Skeletal muscle cell (primary cell): ENCODE data around the gene CPM.

Source experiments
- DNase-seq: peaks from one replicate; pipeline ENCODE4 v3.0.0-alpha.2; 2010; ENCODE audit warnings: low read depth
- H3K4me3 ChIP-seq: 2 replicates; pipeline ENCODE4 v1.5.1; 2011; ENCODE audit warnings: low read depth, mild to moderate bottlenecking, control low read depth, low read length, moderate library complexity

CPM gene

GRCh38 chr12:68958322-68958721 lies 25.4 kb upstream of the CPM start:
- no peak overlapping the region for H3K4me3 ChIP-seq
- DNase-seq, result no peak

DNA sequence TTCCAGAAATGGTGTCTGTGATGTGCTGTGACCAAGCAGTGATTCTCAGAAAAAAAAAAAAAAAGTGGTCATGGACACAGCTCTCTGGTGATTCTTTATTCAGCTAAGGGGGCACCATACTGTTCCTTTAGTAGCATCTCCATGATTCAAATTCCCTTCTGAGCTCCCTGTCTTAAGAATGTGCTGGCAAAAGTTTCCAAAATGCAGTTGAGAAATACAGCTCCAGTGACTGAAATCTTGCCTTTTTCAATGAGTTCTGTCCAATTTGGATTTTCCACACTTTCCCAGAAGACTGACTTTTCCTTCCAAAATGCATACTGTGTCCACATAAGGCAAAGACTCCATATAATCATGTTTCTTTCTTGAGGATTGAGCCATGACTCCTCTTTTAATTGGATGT lies 24.3 kb upstream of the CPM start:
- H3K4me3 ChIP-seq, result no peak overlapping the region
- DNase-seq, result no peak

DNA sequence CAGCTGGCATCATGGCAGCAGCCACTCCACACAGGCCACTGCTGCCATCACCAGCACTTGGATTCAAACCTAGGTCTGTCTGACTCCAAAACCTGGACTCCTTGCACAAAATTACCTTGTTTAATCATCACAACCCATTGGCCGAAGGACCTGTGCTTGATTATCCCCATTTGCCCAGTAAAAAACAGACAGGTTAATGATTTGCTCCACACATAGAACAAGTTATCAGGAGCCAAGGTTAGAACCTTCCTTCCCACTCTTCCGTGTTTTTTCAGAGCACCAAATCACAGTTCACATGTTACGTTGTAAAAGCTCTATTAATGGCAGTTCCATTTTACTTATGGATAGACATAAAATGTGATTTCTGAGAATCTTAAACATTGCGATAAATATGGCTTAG lies 23.5 kb upstream of the CPM start:
- DNase-seq, result no peak
- H3K4me3 ChIP-seq, result no peak overlapping the region

GRCh38 chr12:68954811-68955210 lies 21.8 kb upstream of the CPM start:
- no peak for DNase-seq
- H3K4me3 ChIP-seq, result no peak overlapping the region

DNA sequence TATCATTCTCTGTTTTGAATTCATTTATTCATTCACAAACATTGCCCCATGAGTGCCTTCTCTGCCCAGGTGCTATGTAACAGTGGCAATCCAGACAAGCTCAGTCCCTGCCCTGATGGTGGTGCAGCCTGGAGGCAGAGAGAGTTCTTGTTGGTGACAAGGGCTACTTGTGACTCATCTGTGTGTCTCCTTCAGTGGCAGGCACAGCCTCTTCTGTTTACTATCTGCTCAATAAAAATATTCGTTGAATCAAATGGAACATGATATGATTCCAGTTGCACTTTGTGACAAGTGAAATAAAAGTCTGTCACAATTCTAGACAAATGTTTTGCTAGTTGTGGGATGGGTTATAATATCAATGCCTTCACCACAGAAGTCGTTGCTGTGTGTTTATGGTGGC lies 20.6 kb upstream of the CPM start:
- H3K4me3 ChIP-seq, result no peak overlapping the region
- DNase-seq, result no peak

- no peak for DNase-seq
- H3K4me3 ChIP-seq, result no peak overlapping the region
These were observed 18.7 kb upstream of the CPM start for GRCh38 chr12:68951652-68952051.

- no peak overlapping the region for H3K4me3 ChIP-seq
- DNase-seq, result no peak
These were observed 17.5 kb upstream of the CPM start for GRCh38 chr12:68950511-68950910.

DNA sequence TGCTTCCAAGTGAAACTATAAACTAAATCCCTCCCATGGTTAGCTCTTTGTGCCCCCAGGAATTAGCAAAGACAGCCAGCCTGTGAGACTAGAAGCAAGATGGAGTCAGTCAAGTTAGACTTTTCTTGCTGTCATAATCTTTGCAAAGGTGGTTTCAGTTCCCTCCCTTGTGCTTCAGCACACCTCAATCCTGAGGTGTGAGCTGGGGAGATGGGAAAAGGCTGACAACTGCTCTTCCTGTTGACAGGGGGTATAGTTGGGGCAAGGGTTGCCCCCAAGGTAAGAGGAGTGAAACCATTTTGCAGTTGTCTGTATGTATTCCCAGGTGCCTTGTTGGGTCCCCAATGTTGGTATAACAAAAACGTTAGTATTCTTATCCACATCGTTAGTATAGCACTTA lies 12.3 kb upstream of the CPM start:
- no peak overlapping the region for H3K4me3 ChIP-seq
- DNase-seq, result no peak

- DNase-seq, result no peak
- no peak overlapping the region for H3K4me3 ChIP-seq
These were observed 11.5 kb upstream of the CPM start for GRCh38 chr12:68944296-68945076.

DNA sequence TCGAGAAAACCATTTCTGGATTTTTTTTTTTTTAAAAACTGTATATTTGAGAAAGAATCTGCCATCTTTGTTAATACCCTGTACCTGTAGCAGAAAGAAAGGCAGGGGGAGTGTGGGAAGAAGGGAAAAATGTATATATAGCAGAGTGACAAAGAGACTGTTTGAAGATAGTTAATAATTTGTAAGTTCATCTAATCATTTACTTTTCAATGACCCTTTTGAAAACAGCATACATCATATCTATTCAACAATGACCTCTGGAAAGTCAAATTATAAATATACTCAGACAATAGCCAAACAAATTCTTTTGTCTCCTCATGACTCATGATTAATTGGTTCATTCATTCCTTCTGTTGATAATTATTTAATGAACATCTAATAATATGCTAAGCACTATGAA lies 10.9 kb upstream of the CPM start:
- no peak overlapping the region for H3K4me3 ChIP-seq
- no peak for DNase-seq

- DNase-seq, result no peak
- no peak overlapping the region for H3K4me3 ChIP-seq
These were observed 7.8 kb upstream of the CPM start for GRCh38 chr12:68940731-68941130.

DNA sequence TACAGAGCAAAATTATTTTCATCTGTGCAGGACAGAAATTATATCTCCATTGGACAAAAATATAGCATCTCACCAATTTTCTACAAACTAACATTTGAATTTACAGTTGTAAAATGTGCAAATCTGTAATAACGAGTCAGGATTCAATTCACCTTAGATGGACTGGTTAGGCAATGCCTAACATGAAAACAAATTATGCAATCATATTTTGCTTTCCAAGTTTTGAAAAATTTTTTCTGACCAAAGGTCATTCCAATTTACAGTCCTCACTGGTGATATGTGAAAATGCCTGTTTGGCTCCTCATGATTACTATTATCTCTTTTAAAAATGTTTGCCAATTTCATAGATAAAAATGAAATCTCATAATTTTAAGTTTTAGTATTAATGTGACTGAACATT lies 6.5 kb upstream of the CPM start:
- no peak overlapping the region for H3K4me3 ChIP-seq
- DNase-seq, result no peak

- no peak overlapping the region for H3K4me3 ChIP-seq
- DNase-seq, result no peak
These were observed 1.4 kb upstream of the CPM start for GRCh38 chr12:68934392-68934791.

DNA sequence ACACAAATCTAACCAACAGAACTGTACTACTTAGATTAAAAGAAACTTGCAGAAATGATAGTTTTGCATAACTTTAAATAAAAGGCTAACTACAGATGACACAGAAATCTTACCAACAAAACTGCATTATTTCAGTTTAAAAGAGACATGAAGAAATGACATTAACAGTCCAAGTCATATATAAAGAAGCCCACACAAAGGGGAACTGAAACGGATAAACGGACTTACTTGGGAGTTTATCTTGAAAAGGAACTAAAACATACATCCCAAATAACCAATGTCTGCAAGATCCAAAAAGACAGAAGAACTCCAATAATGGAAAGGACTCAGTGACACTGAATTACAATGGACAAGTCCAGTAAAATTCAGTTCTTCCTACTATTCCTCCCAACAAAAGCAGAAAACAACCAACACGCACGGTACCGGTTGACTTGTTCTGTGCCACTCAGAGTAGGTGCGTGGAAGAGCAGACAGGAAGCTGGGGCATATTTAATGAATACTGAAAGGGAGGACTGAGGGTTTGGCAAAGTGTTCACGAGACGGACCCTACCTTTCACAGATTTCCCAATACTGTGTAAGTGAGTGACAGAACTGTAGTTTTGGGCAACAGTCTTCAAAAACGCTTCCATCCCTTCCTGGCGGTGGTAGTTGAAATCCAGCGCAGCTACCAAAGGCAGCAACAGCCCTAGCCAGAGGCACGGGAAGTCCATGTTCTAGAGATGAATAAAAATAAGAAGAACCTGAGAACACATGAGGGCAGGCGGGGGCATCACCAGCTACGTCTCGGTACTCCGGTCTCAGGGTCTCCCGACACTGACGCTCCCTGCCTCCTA lies 627 bp downstream of the CPM start:
- H3K4me3 ChIP-seq, result peak overlapping the region; percentile 67
- no peak for DNase-seq

- no peak for DNase-seq
- no peak overlapping the region for H3K4me3 ChIP-seq
These were observed 2.8 kb downstream of the CPM start for GRCh38 chr12:68930178-68930577.

DNA sequence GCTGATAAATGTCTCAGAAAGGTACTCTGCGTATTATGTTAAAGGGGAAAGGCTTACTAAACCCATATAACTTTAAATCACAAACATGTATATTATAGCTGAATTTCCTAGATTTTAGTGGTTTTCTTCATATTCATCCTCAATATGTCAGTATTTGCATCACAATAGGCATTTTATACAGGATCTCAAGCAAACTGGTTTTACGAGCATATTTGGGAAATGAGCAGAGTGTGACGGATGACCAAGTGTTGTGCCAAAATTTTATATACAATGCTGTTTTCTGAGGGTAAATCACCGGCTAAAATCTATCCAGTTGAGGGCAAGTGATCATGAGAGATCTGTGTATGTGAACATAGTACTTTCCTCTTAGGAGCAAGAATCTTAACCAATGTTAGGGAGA lies 8.4 kb downstream of the CPM start:
- DNase-seq, result no peak
- no peak overlapping the region for H3K4me3 ChIP-seq

DNA sequence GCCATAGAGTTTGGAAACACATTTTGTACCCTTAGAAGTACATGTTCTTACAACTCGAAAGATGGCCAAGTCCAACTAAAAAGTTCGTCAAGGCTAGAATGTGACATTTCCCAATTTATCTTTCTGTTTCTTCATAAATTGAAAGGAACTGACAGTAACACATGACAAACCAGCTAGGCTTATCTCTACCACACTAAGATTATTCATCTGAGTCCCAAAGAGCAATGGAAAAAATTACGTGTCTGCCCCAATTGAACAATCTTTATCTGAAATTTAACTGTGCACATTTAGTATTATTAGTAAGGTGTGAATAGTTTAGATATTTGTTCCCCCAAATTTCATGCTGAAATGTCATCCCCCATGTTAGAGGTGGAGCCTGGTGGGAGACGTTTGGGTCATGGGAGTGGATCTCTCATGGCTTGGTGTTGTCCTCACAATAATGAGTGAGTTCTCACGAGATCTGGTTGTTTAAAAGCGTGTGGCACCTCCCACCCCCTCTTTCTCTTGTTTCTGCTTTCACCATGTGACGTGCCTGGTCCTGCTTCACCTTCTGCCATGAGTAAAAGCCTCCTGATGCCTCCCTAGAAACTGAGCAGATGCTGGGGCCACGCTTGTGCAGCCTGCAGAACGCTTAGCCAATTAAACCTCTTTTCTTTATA lies 13.3 kb downstream of the CPM start:
- no peak for DNase-seq
- H3K4me3 ChIP-seq, result no peak overlapping the region

- no peak overlapping the region for H3K4me3 ChIP-seq
- no peak for DNase-seq
These were observed 14.0 kb downstream of the CPM start for GRCh38 chr12:68918960-68919359.

- no peak overlapping the region for H3K4me3 ChIP-seq
- DNase-seq, result peak; percentile 93
These were observed 17.9 kb downstream of the CPM start for GRCh38 chr12:68915055-68915454.

- H3K4me3 ChIP-seq, result no peak overlapping the region
- peak; percentile 81 for DNase-seq
These were observed 19.3 kb downstream of the CPM start for GRCh38 chr12:68913682-68914081.
